ENCODE measurements around the gene SIPA1L2.

DNA sequence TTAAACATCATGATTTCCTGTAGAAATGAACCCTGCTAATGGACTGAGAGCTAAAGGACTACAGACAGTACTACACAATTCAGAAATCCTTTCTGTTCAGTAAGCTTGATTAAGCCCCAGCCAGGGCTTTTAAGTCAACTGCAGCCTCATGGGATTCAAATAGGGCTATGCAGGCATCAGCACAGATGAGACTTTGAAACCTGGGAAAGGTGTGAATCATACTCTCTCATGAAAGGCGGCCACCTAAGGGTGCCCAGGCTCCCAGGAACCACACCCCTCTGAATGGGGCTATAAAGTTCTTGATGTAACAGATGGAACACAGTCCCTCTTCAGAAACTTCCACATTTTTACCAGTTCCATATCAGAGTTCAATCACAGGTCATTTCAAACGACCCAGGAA lies 7.6 kb downstream of the SIPA1L2 start:
- TF ChIP-seq, protein P1, sequence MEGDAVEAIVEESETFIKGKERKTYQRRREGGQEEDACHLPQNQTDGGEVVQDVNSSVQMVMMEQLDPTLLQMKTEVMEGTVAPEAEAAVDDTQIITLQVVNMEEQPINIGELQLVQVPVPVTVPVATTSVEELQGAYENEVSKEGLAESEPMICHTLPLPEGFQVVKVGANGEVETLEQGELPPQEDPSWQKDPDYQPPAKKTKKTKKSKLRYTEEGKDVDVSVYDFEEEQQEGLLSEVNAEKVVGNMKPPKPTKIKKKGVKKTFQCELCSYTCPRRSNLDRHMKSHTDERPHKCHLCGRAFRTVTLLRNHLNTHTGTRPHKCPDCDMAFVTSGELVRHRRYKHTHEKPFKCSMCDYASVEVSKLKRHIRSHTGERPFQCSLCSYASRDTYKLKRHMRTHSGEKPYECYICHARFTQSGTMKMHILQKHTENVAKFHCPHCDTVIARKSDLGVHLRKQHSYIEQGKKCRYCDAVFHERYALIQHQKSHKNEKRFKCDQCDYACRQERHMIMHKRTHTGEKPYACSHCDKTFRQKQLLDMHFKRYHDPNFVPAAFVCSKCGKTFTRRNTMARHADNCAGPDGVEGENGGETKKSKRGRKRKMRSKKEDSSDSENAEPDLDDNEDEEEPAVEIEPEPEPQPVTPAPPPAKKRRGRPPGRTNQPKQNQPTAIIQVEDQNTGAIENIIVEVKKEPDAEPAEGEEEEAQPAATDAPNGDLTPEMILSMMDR (IDR thresholded peaks at IDR 0.05) = no peak
- TF ChIP-seq POLR2AphosphoS5 (IDR thresholded peaks at IDR 0.05; ENCODE audit: insufficient read depth in 1 of 2, low read depth in 1 of 2) (peak in 1 of 2 donors; percentile 48), POLR2A (IDR thresholded peaks at IDR 0.05) (no peak)

Measured in vagina (tissue), 2 donors.